HG03521 (cell line): ENCODE measurements around the gene CCDC8.
"Not testable (repeated sequence)": the region's sequence is repeated elsewhere in the genome, so short reads cannot be mapped to it uniquely, and the experiment has no call there.

Experiments used
- ATAC-seq: cut with Tn5 transposase; IDR thresholded peaks from one replicate; pipeline ENCODE4 v1.9.1; 2021; ENCODE audit warnings: mild to moderate bottlenecking, moderate library complexity; ENCODE audit not compliant: unreplicated experiment

Gene CCDC8, protein sequence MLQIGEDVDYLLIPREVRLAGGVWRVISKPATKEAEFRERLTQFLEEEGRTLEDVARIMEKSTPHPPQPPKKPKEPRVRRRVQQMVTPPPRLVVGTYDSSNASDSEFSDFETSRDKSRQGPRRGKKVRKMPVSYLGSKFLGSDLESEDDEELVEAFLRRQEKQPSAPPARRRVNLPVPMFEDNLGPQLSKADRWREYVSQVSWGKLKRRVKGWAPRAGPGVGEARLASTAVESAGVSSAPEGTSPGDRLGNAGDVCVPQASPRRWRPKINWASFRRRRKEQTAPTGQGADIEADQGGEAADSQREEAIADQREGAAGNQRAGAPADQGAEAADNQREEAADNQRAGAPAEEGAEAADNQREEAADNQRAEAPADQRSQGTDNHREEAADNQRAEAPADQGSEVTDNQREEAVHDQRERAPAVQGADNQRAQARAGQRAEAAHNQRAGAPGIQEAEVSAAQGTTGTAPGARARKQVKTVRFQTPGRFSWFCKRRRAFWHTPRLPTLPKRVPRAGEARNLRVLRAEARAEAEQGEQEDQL

DNA sequence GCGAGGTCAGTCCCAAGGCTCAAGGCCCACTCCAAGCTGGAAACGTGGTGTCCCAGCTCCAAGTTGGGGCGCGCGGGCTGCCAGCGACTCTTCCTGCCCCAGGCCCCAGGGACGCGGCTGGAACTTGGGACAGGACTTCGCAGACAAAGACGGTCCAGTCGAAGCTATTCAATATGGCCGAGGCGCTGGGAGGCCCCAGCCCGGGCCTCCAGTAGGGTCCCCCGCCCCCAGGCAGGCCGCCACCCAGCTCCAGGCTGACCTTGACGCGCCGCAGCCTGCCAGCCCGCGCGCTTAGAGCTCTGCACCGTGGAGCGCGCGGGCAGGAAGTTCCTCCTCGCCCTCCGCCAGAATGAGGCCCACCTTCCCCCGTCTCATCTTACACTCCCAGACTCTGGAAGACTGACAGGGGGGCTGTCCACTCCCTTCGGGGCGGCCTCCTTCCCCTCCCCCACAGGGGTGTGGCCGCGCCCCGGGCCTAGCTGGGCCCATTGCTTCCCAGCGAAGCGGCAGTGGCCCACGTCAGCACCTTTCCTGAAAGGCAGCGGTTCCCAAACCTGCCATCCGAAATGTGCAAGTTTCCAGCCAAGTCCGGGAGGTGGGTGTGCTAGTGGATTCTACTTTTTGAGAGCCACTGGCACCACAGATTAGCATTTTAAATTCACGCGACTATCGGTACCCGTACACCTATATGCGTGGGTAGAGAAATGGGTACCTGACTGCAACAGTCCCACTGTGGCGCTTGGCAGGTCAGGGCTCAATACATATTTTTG, at the start of gene CCDC8:
TSS of gene CCDC8 (minus strand) at position 303 of the 770 bp plus-strand sequence. CDS start 754 bp downstream, outside the sequence.
- ATAC-seq: no peak

DNA sequence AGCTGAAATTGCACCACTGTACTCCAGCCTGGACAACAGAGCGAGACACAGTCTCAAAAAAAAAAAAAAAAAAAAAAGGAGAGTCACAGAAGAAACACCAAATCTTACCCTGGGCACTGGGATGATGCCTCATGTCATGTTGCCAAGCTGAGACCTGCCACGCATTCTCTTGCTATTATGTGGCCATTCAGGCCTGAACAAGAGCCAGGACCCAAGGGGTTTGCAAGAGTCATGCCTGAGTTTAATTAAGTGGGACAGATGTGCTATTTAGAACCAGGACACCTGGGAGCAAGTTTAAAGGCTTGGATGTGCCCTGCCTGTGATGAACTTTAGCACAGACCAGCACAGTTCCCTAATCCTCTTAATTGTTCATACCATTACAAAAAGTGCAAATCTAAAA, 48.2 kb upstream of the CCDC8 start:
- ATAC-seq: no peak

DNA sequence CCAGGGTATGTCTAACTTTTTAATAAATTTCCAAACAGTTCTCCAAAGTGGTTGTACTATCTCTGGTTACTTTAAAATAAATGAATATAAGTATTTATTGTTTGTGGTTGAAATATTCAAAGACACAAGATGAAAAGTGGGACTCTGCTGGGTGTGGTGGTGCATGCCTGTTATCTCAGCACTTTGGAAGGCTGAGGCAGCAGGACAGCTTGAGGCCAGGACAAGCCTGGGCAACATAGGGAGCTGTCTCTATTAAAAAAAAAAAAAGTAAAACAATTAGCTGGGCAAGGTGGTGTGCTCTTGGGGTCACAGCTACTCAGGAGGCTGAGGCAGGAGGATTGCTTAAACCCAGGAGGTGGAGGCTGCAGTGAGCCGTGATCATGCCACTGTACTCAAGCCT, 47.6 kb upstream of the CCDC8 start:
- ATAC-seq: no peak

DNA sequence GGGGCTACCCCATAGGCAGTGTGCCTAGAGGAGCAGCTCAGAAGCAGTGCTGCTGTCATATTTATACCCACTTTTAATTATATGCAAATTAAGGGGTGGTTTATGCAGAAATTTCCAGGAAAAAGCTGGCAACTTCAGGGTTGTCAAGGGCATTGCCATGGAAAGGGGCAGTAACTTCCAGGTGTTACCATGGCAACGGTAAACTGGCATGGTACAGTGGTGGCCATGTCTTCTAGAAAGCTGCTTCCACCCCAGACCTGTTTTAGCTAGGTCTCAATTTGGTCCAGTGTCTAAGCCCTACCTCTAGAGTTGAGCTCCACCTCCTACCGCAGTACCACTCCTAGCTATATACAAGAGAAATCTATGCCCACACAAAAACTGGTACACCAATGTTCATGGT, 46.7 kb upstream of the CCDC8 start:
- ATAC-seq: no peak

DNA sequence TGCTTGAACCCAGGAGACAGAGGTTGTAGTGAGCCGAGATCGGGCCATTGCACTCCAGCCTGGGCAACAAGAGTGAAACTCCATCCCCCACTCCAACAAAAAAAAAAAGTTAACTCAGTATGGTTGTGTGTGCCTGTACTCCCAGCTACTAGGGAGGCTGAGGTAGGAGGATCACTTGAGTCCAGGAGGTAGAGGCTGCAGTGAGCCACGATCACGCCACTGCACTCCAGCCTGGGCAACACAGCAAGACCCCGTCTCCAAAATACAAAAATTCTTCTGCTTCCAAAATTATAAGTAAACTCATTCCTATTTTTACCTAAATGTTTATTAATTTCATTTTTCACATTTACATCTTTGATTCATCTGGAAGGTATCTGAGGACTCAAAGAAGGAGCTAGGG, 43.6 kb upstream of the CCDC8 start:
- no peak for ATAC-seq

DNA sequence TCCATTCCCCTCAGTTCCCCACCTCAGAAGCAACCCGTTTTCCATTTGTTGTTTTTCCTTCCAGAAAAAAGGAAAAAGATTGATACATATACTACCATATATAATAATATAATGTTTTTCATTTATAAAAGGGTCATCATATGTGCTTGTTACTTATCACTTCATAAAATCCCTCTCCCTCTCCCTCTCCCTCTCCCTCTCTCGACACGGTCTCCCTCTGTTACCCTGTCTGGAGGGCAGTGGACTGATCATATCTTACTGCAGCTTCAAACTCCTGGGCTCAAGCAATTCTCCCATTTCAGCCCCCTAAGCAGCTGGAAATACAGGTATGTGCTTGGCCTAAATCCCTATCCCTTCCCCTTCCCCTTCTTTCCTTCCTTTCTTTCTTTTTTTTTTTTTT, 40.9 kb upstream of the CCDC8 start:
- no peak for ATAC-seq

DNA sequence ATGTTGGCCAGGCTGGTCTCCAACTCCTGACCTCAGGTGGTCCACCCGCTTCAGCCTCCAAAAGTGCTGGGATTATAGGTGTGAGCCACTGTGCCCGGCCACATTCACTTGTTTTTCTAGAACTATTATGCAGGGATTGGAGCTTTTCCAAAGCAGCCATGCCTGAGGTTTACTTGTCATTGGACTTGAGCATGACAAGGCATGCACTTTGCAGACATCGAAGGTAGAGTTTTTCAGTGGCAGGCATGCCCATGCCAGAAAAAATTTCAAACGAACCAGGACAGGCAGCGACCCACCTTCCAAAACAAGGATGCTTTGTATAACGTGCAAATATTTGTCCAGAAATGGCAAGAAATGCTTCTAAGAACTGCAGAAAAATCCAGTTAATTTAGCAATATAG, 40.3 kb upstream of the CCDC8 start:
- ATAC-seq: no peak

DNA sequence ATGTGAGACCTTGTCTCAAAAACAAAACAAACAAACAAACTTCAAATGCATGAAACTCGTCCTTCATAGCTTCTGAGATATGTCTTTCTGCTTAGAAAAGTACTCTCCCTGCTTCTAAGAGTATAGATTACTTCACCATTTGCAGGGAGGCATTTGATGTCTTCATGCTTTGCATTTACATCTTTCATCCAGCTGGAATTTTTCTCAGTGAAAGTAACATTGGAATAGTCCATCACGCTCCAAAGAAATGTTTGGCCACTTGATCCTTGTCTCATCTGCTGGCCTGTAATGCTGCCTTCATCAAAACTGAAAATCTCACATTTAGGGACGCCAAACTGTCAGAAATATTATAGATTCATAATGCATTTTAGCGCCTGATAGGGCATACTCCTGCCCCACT, 38.8 kb upstream of the CCDC8 start:
- ATAC-seq: no peak

DNA sequence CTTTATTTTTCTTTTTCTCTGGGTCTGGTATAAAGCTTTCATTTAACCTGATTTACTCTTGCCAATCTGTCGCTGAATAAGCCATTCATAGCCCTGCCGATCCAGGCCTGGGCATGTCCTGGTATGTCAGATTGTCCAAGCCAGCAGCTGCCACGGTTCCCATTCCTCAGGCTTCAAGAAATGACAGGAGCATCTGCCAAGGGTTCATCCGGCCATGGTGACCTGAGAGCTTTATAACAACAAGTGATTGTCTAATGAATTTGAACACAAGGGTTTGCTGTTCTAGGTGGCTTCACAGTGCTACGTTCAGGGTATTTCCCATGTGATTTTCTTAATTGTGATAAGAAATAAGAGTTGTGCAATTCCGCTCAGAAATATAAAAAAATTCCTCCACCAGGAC, 38.0 kb upstream of the CCDC8 start:
- no peak for ATAC-seq

DNA sequence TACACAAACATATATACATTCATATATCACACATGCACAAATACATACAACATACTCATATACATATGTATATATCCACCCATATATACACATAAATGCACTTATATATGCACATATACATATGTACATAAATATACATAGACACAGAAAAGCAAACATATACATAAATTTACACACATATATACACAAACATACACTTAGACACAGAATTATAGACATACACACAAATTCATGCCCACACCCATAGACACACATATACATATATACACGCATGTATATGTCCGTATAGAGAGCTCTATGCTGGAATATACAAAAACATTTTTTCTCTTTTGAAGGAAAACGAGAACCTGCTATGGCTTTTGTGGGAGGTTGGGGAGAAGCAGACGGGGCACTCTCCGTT, 37.4 kb upstream of the CCDC8 start:
- ATAC-seq: no peak

DNA sequence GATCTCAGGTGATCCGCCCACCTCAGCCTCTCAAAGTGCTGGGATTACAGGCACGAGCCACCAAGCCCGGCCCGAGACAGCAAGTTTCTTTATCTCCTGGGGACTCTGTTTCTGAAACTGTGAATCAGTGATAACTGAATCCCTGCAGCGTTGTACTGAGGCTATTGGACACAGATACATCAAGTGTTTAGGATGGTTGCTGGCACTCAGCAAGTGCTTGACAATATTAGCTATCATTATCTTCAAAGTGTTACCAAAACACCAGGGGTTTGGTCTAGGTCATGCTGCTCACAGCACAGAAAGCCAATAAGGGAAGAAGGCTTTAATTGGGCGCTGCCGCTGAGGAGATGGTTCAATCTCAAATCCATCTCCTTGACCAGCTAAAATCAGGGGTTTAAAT, 35.9 kb upstream of the CCDC8 start:
- no peak for ATAC-seq

DNA sequence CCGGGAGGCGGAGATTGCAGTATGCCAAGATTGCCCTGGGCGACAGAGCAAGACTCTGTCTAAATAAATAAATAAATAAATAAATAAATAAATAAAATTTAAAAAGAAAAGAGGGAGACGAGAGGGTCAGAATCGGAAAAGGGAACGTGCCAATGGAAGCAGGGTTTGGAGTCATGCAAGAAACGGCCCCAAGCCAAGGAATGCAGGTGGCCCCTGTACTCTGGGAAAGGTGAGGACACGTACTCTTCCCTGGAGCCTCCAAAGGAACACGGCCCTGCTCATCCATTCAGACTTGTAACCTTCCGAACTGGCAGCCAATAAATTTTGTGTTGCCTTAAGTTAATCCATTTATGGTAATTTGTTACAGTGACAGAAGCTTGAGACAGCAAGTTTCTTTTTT, 35.2 kb upstream of the CCDC8 start:
- ATAC-seq: no peak

DNA sequence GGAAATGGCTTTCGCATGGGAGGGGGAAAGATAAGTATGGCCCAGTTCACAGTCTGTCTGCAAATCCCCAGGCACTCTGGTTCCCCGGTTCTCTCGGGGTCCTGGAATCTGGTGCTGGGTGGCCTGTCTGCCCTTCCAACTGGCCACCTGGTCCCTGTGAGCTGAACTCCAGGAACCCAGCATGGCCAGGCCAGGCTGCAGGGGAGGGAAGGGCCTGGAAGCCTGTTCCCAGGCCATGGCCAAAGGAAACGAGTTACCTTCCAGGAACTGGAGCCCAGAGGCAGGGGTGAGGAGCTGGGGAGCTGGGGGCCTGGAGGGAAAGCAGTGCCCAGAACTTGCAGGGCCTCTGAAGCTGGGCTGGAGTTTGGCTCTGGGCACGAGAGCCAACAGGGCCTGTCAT, 34.5 kb upstream of the CCDC8 start:
- no peak for ATAC-seq

DNA sequence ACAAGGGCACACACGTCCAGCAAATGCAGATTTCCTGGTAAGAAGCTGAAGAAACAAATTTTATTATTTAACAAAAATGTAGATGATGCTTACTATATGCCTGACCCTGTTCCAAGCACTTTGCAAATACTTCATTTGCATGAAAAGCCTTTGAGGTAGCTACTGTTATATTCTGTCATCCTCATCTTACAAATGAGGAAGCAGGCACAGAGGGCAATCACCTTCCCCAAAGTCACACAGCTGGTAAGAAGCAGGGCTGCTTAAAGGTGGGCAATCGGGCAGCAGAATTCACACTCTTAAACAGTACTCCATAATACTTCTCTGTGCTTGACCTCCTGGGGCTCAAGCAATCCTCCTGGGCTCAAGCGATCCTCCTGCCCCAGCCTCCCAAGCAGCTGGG, 33.6 kb upstream of the CCDC8 start:
- ATAC-seq: no peak

DNA sequence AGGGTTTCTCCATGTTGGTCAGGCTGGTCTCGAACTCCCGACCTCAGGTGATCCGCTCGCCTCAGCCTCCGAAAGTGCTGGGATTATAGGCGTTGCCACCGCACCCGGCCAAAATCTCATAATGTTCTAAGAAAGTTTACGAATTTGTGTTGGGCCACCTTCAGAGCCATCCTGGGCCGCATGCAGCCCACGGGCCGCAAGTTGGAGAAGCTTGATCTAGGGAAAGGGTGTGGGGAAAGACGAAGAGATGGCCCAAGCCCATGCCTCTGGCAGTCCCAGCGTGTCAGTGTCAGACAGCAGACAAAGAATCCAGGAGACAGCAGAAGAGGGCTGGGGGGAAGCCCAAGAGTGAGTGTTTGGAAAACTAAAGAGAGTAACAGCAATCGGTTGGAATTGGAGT, 32.7 kb upstream of the CCDC8 start:
- ATAC-seq: no peak

DNA sequence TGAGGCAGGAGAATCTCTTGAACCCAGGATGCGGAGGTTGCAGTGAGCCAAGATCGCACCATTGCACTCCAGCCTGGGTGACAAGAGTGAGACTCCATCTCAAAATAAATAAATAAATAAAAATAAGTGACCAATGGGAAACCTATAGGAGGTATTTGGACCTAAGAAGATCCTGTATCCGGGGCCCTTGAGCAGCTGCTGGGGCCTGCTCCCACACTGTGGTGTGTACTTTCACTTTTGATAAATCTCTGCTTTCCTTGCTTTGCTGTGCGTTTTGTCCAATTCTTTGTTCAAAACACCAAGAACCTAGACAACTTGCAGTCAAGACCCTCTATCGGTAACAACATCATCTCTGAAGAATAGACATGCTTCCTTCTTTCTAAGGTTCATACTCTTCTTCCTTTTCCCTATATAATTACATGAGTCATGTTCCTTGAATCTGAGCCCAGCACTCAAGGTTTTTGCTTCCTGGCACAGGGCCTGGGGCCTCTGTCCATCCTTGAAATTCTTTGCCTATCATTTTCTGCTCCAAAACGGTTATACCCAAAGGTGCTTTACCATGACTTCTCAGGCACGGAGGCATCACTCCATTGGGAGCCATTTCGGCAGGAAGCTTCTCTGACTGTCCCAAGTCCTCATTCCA, 29.6 kb upstream of the CCDC8 start:
- no peak for ATAC-seq

DNA sequence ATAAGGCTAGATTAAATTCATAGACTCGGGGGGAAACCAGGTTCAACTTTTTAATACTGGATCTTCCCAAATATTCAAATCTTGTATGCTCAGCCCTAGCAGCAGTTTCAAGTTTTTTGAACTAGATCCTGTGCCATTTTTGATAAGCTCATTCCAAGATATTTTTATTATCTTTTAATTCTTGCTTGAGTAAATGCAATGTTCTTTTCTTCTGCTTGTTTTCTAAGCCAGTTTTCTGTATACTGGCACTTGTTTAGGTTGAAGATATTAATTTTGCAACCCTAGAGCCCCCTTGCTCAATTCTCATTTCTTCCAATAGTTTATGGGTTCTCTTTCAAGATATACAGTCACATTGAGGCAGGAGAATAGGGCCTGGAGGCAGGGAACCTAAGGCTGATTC, 28.5 kb upstream of the CCDC8 start:
- no peak for ATAC-seq

DNA sequence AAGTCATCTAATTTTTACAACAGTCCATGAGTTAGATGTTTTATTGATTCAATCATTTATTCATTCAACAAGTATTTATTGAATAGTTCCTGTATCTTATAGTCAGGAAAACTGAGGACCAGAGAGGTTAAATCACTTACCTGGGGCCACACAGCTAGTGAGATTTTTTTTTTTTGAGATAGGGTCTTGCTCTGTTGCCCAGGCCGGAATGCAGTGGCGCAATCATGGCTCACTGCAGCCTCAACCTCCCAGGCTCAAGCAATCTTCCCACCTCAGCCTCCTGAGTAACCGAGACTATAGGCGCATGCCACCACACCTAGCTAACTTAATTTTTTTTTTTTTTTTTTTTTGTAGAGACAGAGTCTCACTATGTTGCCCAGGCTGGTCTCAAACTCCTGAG, 22.3 kb upstream of the CCDC8 start:
- not testable (repeated sequence) for ATAC-seq

DNA sequence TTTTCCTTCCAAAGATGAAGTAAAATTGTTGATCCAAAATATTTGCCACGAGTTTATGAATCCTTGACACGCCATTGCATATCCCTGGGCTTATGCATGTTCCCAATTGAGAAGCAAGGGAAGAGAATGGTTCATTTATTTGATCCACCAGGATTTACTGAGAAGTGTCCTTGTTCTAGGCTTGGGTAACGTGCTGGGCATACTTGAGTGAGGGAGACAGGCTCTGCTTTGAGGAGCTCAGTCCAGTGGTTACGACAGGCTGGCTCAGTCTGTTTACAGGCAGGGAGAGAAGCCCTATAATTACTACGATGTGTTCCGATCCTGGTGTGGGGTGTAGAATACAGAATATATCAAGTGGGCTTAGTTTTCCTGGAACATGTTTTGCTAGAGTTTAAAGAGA, 21.6 kb upstream of the CCDC8 start:
- no peak for ATAC-seq

DNA sequence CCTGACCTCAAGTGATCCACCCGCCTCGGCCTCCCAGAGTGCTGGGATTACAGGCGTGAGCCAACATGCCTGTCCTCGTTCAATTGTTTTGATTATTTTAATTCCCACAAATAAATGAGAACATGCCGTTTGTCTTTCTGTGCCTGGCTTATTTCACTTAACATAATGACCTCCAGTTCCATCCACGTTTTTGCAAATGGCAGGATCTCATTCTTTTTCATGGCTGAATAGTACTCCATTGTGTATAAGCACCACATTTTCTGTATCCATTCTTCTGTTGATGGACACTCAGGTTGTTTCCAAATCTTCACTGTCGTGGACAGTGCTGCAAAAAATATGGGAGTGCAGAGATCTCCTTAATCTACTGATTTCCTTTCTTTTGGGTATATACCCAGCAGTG, 20.1 kb upstream of the CCDC8 start:
- not testable (repeated sequence) for ATAC-seq

DNA sequence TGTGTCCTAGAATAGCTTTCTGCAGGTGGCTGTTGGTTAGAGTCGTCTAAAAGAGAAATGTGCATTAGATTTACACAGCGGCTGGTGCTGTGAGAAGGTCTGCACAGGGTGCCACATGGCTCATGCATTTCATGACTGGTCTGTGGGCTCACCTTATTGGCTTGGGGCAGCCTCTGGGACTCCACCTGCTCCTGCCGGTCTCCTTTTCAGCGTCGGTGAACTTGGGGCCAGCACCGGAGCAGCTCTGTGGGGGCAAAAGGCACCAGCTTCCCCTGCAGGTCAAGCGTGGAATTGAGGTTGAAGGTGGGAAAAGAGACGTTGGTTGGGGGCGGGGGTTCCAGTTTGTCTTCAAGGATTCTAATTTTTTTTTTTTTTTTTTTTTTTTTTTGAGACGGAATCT, 18.5 kb upstream of the CCDC8 start:
- no peak for ATAC-seq

DNA sequence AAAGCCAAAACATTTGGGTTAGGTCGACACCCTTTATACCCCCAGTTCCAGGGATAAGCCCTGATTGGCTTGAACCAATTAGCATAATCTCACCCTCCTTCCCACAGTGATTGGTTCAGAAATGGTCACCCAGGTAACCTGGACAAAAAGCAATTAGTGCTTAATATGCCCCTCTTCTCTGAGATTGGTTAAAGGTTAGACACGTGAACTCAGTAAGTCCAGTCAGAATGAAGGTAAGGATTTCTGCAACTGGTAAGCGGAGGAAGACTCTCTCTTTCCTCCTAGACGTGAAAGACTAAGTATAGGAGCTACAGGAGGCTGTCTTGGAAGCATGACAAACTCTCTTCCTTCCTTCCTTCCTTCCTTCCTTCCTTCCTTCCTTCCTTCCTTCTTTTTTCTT, 16.6 kb upstream of the CCDC8 start:
- no peak for ATAC-seq
